Thoracic aorta (tissue), 2 donors: ENCODE results near the gene RNU2-63P. TPM values are rescaled to one million over a fixed set of nuclear protein-coding genes. Genes with fewer than 3 reads are reported as not detected.
"Not testable (repeated sequence)": the region's sequence is repeated elsewhere in the genome, so short reads cannot be mapped to it uniquely, and the experiment has no call there.

Experiments used
- ATAC-seq: fragments of 150-250 bp; one replicate; pipeline ENCODE4 v1.8.0; 2017; ENCODE audit warnings: low read depth; ENCODE audit not compliant: insufficient number of reproducible peaks, low FRiP score
- DNase-seq: peaks from one replicate; pipeline ENCODE4 v3.0.0-alpha.2; 2020; ENCODE audit warnings: low spot score
- H3K27ac ChIP-seq, 2 donors: fragments of 200-600 bp; sonication (generic); 1 replicate in 1 of 2; 2 replicates in 1 of 2; pipeline ENCODE4 v1.5.1; 2016; ENCODE audit warnings: mild to moderate bottlenecking in 2 of 2, moderate library complexity in 2 of 2
- H3K27me3 ChIP-seq: fragments of 200-600 bp; sonication (generic); replicated peaks from 2 replicates; pipeline ENCODE4 v1.6.0; 2016; ENCODE audit warnings: mild to moderate bottlenecking; ENCODE audit not compliant: insufficient read depth
- H3K36me3 ChIP-seq: fragments of 200-600 bp; sonication (generic); one replicate; pipeline ENCODE4 v1.5.1; 2016
- H3K4me1 ChIP-seq, 2 donors: fragments of 200-600 bp; sonication (generic); 1 replicate in 1 of 2; 2 replicates in 1 of 2; pipeline versions ENCODE4 v1.5.1 to v1.6.0; 2016; ENCODE audit warnings: low read depth in 2 of 2, mild to moderate bottlenecking in 1 of 2; ENCODE audit not compliant: control insufficient read depth in 1 of 2
- H3K4me3 ChIP-seq: fragments of 200-600 bp; sonication (generic); 2 replicates; pipeline ENCODE4 v1.5.1; 2016; ENCODE audit warnings: mild to moderate bottlenecking
- H3K9me3 ChIP-seq: fragments of 200-600 bp; sonication (generic); 2 replicates; pipeline ENCODE4 v1.5.1; 2016
- CTCF ChIP-seq: fragments of 200-600 bp; sonication (generic); IDR thresholded peaks from one replicate; pipeline ENCODE4 v1.5.1; 2019; ENCODE audit warnings: antibody characterized with exemption
- total RNA-seq, 2 donors: library from RNA; depleted of rRNA; stranded (reverse); fragments of >200 nt; gene quantifications; one replicate each; pipeline versions ENCODE4 v1.1.0 to v1.2.3, GENCODE V29; 2016

Gene RNU2-63P
- total RNA-seq, 2 donors from 2014 or later, result not detected

GRCh38 chr2:88027697-88028389 is 11.5 kb upstream of the RNU2-63P start:
- DNase-seq, result no peak
- Histone ChIP-seq H3K4me1 (no peaks in the 10 kb centered on the region), H3K36me3 (peaks cover 13% of the 10 kb centered on the region), H3K27me3 (no peaks in the 10 kb centered on the region), H3K27ac (no peak overlapping the region), H3K9me3 (no peaks in the 10 kb centered on the region), H3K4me3 (no peak overlapping the region)
- no peak for TF ChIP-seq CTCF
- ATAC-seq, result no peak

GRCh38 chr2:88024509-88024908 is 8.2 kb upstream of the RNU2-63P start:
- no peak for TF ChIP-seq CTCF
- Histone ChIP-seq H3K4me3 (no peak overlapping the region), H3K9me3 (no peaks in the 10 kb centered on the region), H3K27me3 (no peaks in the 10 kb centered on the region), H3K4me1 (no peaks in the 10 kb centered on the region), H3K27ac (no peak overlapping the region), H3K36me3 (peaks cover 9% of the 10 kb centered on the region)
- DNase-seq (no peak), ATAC-seq (no peak)

- H3K4me1 ChIP-seq, result no peaks in the 10 kb centered on the region
- no peaks in the 10 kb centered on the region for H3K9me3 ChIP-seq
- no peak overlapping the region for H3K27ac ChIP-seq
- TF ChIP-seq CTCF, result no peak
- H3K36me3 ChIP-seq, result peaks cover 4% of the 10 kb centered on the region
- no peak overlapping the region for H3K4me3 ChIP-seq
- no peaks in the 10 kb centered on the region for H3K27me3 ChIP-seq
- DNase-seq, result no peak
- ATAC-seq, result no peak
Measured at GRCh38 chr2:88022669-88022921, 6.2 kb upstream of the RNU2-63P start.

- H3K27ac ChIP-seq, result no peak overlapping the region
- DNase-seq (no peak), ATAC-seq (no peak)
- H3K4me3 ChIP-seq, result no peak overlapping the region
- H3K9me3 ChIP-seq, result no peaks in the 10 kb centered on the region
- no peaks in the 10 kb centered on the region for H3K36me3 ChIP-seq
- no peaks in the 10 kb centered on the region for H3K4me1 ChIP-seq
- H3K27me3 ChIP-seq, result no peaks in the 10 kb centered on the region
- TF ChIP-seq CTCF, result no peak
Measured at GRCh38 chr2:88019985-88020384, 3.6 kb upstream of the RNU2-63P start.

GRCh38 chr2:88018909-88019308 is 2.6 kb upstream of the RNU2-63P start:
- H3K36me3 ChIP-seq, result no peaks in the 10 kb centered on the region
- ATAC-seq (no peak), DNase-seq (no peak)
- no peak overlapping the region for H3K27ac ChIP-seq
- no peaks in the 10 kb centered on the region for H3K4me1 ChIP-seq
- no peaks in the 10 kb centered on the region for H3K9me3 ChIP-seq
- no peaks in the 10 kb centered on the region for H3K27me3 ChIP-seq
- TF ChIP-seq CTCF, result no peak
- no peak overlapping the region for H3K4me3 ChIP-seq

GRCh38 chr2:88018077-88018805 is 1.9 kb upstream of the RNU2-63P start:
- H3K4me3 ChIP-seq, H3K9me3 ChIP-seq, ATAC-seq, DNase-seq, H3K4me1 ChIP-seq, H3K36me3 ChIP-seq, H3K27me3 ChIP-seq, H3K27ac ChIP-seq: not testable (repeated sequence)

GRCh38 chr2:88017780-88018038 is 1.4 kb upstream of the RNU2-63P start:
- H3K4me1 ChIP-seq, H3K27ac ChIP-seq, ATAC-seq, H3K9me3 ChIP-seq, H3K36me3 ChIP-seq, H3K27me3 ChIP-seq, H3K4me3 ChIP-seq, DNase-seq: not testable (repeated sequence)
